ENCODE results near the gene NRBF2.
A peak's percentile ranks its signal among the peaks of the same experiment; 100 is the strongest.
"Not testable (repeated sequence)": the region's sequence is repeated elsewhere in the genome, so short reads cannot be mapped to it uniquely, and the experiment has no call there.

The NRBF2 gene

DNA sequence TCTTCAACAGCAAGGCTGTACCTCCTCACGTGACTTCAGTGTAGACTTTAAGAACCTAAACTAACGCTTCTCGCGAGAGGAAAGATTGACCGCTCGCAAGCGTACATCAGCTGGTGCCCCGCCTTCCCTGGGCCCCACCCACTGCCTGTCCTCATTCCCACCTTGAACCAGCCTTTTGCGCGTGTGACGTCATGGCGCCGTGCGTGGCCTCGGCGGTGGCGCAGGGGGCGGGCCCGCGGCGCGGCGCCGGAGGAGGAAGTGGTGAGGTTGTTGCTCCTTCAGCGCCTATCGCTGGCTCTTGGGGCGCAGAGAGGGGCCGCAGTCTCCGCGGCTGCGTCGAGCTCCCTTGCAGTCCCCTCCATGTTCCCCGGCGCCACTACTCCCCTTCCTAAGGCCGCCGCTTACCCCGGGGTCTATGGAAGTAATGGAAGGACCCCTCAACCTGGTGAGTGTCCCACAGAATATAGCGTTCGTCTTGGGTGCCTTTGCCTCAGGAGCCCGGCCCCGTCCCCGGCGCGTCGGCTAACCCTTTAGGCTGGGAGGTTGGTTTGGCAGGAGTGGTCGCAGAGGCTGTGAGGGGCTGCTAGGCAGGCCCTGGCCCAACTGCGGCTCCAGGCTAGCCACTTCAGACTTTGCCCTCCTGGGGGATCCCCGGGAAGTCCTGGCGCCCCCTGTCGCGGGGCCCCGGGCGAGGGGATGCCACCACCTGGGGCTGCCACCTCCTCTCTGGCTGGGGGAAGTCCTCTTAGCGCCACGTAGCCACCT is at the start of gene NRBF2:
TSS of gene NRBF2 (plus strand) at position 273 of the 765 bp plus-strand sequence. CDS start at position 416, 143 bp downstream.
- DNase-seq (ENCODE audit: low spot score): peak; percentile 96

DNA sequence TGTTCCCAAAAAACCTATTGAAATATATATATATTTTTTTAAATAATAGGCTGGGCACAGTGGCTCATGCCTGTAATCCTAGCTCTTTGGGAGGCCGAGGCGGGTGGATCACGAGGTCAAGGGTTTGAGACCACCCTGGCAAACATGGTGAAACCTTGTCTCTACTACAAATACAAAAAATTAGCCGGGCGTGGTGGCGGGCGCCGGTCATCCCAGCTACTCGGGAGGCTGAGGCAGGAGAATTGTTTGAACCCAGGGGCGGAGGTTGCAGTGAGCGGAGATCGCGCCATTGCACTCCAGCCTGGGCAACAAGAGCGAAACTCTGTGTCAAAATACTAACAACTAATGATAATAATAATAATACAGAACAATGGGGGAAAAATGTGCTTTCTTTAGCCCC is 49.7 kb upstream of the NRBF2 start:
- DNase-seq (ENCODE audit: low spot score): not testable (repeated sequence)

DNA sequence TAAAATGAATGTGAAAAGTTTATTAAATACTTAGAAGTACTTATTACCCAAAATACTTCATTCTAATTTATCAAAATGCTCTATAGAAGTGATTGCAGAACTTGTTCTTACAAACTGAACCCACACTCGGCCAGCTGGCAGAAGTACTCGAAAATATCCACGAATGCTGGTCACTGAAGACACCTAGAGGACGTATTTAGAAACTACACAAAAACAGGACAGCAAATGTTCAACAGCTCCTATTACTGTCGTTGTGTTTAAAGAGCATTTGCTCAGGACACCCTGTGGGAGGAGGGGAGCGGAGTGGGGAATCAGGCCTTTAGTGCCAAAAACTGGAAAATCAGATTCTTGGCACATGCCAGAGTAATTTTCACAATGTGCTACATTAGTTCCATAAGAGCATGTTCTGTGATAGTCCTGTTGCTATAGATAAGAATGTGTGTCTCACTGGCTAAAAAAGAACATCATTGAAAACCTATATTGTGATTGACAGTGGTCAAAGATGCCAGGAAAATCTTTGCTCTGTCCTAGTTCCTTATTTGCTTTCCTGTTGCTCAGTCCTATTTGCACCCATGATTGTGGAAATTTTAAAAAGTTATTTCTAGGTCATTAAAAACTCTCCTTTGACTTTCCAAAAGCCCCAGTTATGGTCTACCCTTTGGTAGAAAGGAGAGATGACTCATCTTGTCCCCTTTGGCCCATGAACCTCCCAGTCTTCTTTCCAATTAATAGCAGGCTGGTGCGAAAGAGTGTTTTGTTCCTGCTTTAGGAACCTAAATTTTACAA is 49.0 kb upstream of the NRBF2 start:
- peak; percentile 72 for DNase-seq (ENCODE audit: low spot score)

DNA sequence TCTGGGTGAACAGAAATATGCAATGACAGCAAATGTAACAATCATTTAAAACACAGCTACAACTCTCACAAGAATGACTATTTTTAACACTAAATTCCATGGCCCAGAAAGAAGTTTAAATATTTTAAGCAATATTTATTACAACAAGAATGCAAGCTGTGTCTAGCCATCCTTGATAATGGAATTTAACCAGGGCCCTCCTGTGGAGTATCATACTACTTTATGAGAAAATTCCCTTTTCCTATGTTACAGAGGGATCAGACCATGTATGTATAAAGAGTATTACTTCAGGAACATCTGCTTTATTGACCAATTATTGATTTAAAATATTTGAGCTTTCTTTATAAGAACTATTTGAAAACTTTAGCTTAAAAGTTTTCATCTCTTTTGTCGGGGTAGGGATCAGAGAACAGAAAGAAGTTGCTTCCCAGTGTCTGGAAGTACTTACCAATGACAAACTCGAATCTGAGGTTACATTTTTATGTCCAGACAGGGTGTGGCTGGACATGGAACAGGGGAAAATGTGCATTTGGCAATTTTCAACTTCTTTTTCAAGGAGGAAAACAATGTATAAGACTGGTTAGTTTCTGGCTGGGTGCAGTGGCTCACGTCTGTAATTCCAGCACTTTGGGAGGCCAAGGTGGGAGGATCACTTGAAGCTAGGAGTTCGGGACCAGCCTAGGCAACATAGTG is 48.3 kb upstream of the NRBF2 start:
- DNase-seq (ENCODE audit: low spot score): no peak

DNA sequence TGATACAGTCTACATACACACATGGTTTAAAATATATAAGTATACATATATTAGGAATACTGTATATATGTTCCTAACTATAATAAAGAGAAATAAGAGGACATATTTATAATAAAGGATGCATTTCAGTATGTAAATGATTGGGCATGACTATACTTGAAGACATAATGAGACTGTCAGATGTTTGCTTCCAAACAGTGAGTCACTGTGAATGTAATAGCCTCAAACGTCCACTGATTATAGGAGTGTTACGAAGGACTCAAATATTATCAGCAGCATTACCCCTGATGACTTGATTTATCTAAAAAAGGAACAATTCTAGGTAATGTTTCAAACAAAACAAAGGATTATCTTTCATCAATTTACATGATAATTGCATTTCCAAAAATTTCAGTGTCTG is 39.9 kb upstream of the NRBF2 start:
- no peak for DNase-seq (ENCODE audit: low spot score)

DNA sequence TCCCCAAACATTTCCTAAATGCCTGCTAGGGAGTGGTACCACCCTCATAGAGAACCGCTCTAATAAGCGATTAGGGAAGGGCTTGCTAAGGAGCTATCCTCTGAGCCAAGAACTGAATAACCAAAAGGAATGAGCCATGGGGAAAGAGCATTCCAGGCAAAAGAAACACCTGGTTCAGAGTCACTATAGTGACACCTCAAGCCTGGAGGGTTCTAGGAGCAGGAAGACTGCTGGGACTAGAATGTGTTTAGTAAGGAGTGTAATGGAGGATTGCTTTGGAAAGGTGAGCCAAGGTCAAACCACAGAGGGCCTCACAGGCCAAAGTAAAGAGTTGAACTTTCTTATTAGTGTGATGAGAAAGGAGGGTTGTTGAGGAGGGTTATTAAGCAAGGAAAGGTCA is 38.7 kb upstream of the NRBF2 start:
- DNase-seq (ENCODE audit: low spot score): no peak

DNA sequence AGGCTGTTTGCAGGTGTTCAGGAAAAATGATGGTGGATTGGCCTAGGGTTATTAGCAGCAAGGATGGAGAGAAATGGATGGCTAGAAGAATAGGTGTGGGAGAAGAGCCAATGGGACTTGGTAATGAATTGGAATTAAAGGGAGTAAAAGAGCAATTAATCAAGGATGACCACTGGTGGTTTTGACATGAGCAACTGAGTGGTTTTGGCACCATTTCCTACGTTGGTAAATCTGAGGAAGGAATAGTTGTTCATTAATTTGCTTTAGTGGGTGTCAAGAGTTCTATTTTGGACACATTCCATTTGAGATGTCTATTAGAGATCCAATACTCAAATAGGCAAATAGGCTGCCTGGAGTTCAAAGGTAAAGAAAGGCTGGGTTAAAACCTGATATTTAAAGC is 38.2 kb upstream of the NRBF2 start:
- no peak for DNase-seq (ENCODE audit: low spot score)

DNA sequence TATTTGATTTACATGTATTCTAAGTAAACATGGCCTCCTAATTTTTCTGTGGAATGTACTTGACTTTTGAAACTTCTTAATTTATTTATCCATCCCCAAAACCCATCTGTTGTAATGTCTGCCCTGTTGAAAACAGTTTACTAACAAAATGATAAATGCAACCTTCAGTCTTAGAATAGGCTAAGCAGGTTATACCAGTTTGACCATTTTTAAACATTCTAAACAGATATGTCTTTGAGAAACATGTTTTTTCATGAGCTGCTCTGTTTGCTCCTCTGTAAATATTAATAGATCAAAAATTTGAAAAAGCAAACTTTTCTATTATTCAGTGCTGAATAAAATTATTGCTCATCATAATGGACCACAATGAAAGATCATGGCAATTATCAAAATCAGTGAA is 33.4 kb upstream of the NRBF2 start:
- DNase-seq (ENCODE audit: low spot score): no peak

DNA sequence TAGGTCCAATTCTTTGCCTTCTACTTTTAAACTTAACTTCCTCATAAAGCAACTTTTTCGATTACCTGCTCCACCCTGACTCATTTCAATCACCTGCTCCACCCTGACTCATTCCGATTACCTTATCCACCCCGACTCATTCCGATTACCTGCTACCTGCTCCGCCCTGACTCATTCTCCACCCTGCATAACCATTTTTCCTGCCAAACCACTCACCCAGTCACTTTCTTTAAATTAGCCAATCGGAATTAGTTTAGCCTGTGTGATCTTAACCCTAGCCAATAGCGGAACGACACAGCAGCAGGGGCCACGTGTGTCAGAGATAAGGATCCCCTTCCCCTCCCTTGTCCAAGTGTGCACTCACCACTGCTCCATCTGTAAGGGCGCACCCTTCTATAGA is 32.0 kb upstream of the NRBF2 start:
- DNase-seq (ENCODE audit: low spot score): not testable (repeated sequence)

DNA sequence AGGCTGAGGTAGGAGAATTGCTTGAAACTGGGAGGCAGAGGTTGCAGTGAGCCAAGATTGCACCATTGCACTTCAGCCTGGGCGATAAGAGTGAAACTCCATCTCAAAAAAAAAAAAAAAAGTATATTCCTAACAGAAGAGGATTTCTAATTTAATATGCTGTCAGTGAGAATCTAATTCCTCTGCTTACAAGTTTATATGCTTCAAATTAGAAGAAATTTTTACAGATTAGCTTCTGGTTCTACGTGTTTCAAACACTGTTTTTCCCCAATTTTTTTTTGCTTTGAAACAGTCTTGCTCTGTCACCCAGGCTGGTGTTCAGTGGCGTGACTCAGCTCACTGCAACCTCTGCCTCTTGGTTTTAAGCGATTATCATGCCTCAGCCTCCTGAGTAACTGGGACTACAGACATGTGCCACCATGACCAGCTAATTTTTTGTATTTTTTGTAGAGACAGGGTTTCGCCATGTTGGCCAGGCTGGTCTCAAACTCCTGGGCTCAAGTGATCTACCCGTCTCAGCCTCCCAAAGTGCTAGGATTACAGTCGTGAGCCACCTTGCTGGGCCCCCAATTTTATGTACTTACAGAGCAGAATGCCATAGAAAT is 30.7 kb upstream of the NRBF2 start:
- DNase-seq (ENCODE audit: low spot score): not testable (repeated sequence)

DNA sequence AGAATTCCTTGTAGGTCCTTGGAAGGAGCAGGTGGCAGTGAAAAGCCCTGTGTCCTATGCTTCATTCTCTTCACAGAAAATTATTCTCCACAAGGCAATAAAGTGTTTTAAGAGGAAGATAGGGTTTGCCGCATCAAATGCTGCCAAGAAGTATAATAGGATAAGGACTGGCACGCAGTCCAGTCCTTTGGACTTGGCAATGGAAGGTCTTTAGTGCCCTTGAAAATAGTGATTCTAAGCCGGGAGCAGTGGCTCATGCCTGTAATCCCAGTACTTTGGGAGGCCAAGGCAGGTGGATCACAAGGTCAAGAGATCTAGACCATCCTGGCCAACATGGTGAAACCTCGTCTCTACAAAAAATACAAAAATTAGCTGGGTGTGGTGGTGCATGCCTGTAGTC is 29.9 kb upstream of the NRBF2 start:
- DNase-seq (ENCODE audit: low spot score): not testable (repeated sequence)

DNA sequence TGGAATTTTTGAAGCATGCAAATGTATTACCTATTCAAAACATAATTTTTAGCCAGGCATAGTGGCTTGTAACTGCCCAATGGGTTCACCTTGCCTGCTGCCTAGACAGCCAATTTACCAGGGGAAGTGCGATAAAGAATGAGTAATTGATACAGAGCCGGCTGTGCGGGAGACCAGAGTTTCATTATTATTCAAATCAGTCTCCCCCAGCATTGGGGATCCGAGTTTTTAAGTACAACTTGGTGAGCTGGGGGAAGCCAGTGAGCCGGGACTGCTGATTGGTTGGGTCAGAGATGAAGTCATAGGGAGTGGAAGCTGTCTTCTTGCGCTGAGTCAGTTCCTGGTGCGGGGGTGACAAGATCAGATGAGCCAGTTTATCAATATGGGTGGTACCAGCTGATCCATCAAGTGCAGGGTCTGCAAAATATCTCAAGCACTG is 29.1 kb upstream of the NRBF2 start:
- no peak for DNase-seq (ENCODE audit: low spot score)

DNA sequence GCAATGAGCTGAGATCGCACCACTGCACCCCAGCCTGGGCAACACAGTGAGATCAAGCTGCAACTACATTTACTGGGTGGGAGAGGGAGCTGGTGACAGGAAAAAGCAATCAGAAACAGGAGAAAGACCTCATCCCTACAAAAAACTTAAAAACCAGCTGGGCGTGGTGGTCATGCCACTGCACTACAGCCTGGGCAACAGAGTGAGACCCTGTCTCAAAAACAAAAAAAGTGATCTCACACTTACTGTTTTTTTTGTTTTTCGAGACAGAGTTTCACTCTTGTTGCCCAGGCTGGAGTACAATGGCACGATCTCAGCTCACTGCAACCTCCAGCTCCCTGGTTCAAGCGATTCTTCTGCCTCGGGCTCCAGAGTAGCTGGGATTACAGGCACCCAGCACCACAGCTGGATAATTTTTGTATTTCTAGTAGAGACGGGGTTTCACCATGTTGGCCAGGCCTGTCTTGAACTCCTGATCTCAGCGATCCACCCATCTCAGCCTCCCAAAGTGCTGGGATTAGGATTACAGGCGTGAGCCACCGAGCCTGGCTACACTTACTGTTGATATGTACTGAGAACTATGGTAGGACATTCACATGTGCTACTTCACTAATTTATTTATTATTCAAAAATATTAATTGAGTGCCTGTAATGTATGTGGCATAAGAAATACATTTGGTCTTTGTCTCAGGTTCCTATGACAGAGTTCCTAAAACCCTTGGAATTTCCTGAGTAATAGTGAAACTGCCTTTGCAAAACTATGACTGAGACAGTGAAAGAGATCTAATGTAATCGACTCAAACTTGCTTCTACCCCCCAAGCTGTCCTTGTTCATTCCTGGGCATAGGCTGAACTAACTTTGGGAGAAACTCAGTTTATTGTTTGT is 27.7 kb upstream of the NRBF2 start:
- no peak for DNase-seq (ENCODE audit: low spot score)

DNA sequence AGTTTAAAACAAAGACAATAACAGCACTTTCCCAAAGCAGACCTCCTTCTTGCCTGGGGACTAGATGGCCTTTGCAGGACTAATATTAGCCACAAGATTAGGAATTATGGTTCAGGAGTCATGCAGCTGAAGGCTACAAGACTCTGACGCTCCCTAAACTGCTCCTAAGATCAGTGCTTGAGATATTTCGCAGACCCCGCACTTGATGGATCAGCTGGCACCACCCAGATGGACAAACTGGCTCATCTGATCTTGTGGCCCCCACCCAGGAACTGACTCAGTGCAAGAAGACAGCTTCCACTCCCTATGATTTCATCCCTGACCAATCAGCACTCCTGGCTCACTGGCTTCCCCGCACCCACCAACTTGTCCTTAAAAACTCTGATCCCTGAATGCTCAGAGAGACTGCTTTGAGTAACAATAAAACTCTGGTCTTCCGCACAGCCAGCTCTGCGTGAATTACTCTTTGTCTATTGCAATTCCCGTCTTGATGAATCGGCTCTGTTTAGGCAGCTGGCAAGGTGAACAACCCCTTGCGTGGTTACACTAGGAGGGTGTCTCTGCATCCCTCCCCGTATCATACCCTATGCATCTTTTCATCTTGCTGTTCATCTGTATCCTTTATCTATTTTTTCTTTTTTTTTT is 26.9 kb upstream of the NRBF2 start:
- DNase-seq (ENCODE audit: low spot score): no peak

DNA sequence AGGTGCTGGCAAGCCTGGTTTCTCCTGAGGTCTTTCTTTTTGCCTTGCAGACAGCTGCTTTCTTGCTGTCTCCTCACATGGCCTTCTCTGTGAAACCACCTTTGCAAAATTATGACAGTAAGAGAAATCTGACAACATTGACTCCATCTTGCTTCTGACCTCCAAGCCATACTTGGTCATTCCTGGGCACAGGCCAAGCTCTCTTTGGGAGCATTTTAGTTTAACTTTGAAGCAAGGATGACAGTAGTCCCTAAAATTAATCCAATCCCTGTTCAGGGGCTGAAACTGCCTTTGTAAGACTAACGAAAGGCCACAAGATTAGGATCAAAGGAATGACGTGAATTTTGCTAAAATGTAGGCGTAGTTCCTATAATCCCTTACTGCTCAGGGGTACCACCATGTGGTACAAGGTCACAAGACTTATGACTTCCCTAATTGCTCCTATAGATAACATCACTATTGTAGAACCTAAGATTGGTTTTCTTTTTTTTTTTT is 25.1 kb upstream of the NRBF2 start:
- DNase-seq (ENCODE audit: low spot score): no peak

DNA sequence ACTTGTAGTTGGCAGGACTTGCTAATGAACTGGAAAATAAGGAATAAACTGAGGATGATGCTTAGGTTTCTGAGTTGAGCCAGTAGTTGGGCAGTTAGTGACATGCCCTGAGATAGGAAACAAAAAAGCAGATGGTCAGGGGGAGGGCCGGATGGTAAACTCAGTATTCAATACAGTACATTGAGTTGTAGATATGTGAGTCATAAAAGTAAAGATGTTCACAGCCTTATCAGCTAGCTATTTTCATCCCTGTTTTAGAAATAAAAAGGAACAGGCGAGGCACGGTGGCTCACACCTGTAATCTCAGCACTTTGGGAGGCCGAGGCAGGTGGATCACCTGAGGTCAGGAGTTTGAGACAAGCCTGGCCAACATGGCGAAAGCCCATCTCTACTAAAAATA is 22.2 kb upstream of the NRBF2 start:
- no peak for DNase-seq (ENCODE audit: low spot score)

DNA sequence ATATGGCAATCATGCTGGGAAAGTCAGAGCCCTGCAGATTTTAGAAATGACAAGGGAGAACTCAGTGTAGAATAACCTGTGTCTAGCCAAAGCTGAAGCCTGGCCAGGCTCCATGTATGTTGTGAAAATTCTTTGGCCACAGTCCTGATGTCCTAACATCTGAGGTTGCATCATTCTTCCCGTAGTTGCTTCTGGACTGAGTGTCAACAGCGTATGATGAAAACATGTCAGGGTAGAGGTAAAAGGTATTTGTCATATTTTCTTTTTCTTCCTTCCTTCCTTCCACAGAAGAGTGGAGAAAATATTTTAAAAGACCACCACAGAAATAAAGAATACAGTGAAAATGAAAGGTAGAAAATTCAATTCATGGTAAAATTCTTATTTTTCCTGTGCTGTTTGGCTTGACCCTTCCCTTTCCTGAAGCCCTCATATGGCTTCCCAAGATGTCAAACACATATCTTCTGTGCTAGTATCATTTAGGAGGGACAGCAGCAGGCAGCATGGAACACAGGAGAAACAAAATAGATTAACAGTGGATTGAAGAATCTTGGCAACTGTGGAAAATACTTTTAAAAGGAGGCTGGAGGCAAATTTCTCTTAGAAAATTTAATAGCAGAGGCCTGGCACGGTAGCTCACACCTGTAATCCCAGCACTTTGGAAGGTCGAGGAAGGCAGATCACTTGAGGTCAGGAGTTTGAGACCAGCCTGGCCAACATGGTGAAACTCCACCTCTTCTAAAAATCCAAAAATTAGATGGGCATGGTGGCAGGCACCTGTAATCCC is 18.9 kb upstream of the NRBF2 start:
- no peak for DNase-seq (ENCODE audit: low spot score)

DNA sequence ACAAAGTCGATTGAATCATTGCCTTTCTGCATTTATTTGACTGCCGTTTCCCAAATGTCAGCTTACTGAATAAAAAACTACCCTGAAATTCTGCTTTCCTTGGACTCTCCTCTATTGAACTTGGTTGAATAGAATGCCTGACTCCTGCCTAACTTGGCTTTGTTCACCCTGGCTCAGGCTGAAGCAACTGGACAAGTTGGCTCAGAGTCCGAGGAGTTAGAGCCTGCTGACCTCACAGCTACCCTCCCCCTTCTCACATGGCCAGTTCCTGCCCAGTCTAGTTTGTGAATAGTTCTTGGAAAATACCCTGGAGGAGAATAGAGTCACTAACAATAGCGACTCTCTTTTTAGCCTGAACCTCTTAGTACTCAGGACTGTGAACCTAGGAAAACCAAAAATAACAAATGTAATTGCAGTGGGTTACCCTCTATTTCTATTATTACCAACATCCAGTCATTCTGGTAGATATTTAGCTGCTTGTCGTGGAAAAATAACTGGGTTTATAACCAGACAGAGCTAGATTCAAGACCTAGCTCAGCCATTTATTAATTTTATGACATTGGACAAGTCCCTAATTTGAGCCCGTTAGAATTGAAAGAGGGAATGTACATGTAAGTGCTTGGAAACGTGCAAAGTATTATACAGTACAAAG is 17.3 kb upstream of the NRBF2 start:
- DNase-seq (ENCODE audit: low spot score): peak; percentile 86

DNA sequence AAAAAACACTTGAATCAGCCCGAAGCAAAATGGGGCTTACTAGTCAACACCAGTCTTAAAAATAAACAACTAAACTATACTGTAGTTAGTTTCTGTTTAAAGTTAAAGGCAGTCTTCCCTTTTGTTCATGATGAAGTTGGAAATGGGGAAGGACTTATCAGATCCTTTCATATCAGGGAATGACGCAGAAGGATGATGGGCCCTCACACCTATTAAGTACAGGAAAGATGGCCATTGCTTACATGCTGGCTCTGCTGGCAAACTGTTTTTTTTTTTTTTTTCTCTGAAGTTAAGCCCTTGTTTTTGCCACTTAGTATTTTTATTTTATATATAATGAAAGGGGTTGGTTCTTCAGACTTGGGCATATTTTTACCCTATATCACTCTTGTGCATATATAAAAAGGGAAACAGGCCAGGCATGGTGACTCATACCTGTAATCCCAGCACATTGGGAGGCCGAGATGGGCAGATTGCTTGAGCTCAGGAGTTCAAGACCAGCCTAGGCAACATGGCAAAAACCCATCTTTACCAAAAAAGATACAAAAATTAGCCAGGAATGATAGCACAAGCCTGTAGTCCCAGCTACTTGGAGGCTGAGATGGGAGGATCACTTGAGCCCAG is 16.6 kb upstream of the NRBF2 start:
- no peak for DNase-seq (ENCODE audit: low spot score)

Data from putamen (tissue), 1 donor.